SK-N-SH treated with all-trans-retinoic acid at 6 μM for 48 hours (cell line): ENCODE data around the gene UBE2L3.

Experiments used
- ATAC-seq: fragments of 200-7000 bp; cut with Tn5 transposase; 3 replicates; pipeline ENCODE4 v1.9.1; 2020; ENCODE audit warnings: mild to moderate bottlenecking, moderate library complexity
- ARNTL ChIP-seq: fragments of 450-650 bp; formaldehyde crosslinking; IDR thresholded peaks from 2 replicates; pipeline ENCODE4 v1.5.0; 2020; ENCODE audit warnings: low read depth, mild to moderate bottlenecking, moderate library complexity, borderline replicate concordance
- BACH2 ChIP-seq: fragments of 250-450 bp; sonication (Bioruptor Pico); IDR thresholded peaks from 2 replicates; pipeline ENCODE4 v1.9.0; 2021; ENCODE audit warnings: mild to moderate bottlenecking, borderline replicate concordance
- CREB5 ChIP-seq: fragments of 250-450 bp; sonication (Bioruptor Pico); IDR thresholded peaks from 2 replicates; pipeline ENCODE4 v1.5.1; 2020; ENCODE audit warnings: low read depth, mild to moderate bottlenecking, moderate library complexity
- CSDC2 ChIP-seq: fragments of 250-450 bp; sonication (Bioruptor Pico); IDR thresholded peaks from 2 replicates; pipeline ENCODE4 v1.5.0; 2020; ENCODE audit warnings: mild to moderate bottlenecking, moderate library complexity
- CSRNP3 ChIP-seq: fragments of 250-450 bp; sonication (Bioruptor Pico); IDR thresholded peaks from 2 replicates; pipeline ENCODE4 v1.5.1; 2021; ENCODE audit warnings: mild to moderate bottlenecking, moderate library complexity
- ESRRG ChIP-seq: fragments of 250-450 bp; sonication (Bioruptor Pico); IDR thresholded peaks from 2 replicates; pipeline ENCODE4 v1.6.1; 2021; ENCODE audit warnings: mild to moderate bottlenecking
- GLIS3 ChIP-seq: fragments of 250-450 bp; sonication (Bioruptor Pico); IDR thresholded peaks from 2 replicates; pipeline ENCODE4 v1.5.0; 2020; ENCODE audit warnings: mild to moderate bottlenecking, moderate library complexity
- ISL1 ChIP-seq: fragments of 250-450 bp; sonication (Bioruptor Pico); IDR thresholded peaks from 2 replicates; pipeline ENCODE4 v2.1.2; 2022; ENCODE audit warnings: mild to moderate bottlenecking, moderate library complexity
- OSR1 ChIP-seq: fragments of 250-450 bp; sonication (Bioruptor Pico); IDR thresholded peaks from 2 replicates; pipeline ENCODE4 v1.8.0; 2022; ENCODE audit warnings: moderate library complexity, mild to moderate bottlenecking, inconsistent platforms
- PATZ1 ChIP-seq: fragments of 250-450 bp; sonication (Bioruptor Pico); IDR thresholded peaks from 2 replicates; pipeline ENCODE4 v1.8.0; 2020; ENCODE audit warnings: mild to moderate bottlenecking, moderate library complexity, borderline replicate concordance
- POU6F1 ChIP-seq: fragments of 250-450 bp; sonication (Bioruptor Pico); IDR thresholded peaks from 2 replicates; pipeline ENCODE4 v1.8.0; 2021; ENCODE audit warnings: low read depth, mild to moderate bottlenecking, moderate library complexity, borderline replicate concordance
- PPARA ChIP-seq: fragments of 250-450 bp; sonication (Bioruptor Pico); IDR thresholded peaks from 2 replicates; pipeline ENCODE4 v1.5.0; 2020; ENCODE audit warnings: mild to moderate bottlenecking, borderline replicate concordance
- RARB ChIP-seq: fragments of 250-450 bp; sonication (Bioruptor Pico); IDR thresholded peaks from 2 replicates; pipeline ENCODE4 v1.8.0; 2021; ENCODE audit warnings: mild to moderate bottlenecking, moderate library complexity
- SNAI2 ChIP-seq: fragments of 250-450 bp; sonication (Bioruptor Pico); IDR thresholded peaks from 2 replicates; pipeline ENCODE4 v1.5.0; 2020; ENCODE audit warnings: mild to moderate bottlenecking, moderate library complexity
- TCF4 ChIP-seq: fragments of 250-450 bp; sonication (Bioruptor Pico); IDR thresholded peaks from 2 replicates; pipeline ENCODE4 v1.8.0; 2021; ENCODE audit warnings: mild to moderate bottlenecking, moderate library complexity, borderline replicate concordance
- TOX ChIP-seq: fragments of 250-450 bp; sonication (Bioruptor Pico); IDR thresholded peaks from 2 replicates; pipeline ENCODE4 v1.8.0; 2021; ENCODE audit warnings: mild to moderate bottlenecking, moderate library complexity, borderline replicate concordance
- ZC3H10 ChIP-seq: fragments of 250-450 bp; sonication (Bioruptor Pico); IDR thresholded peaks from 2 replicates; pipeline ENCODE4 v1.5.1; 2021; ENCODE audit warnings: mild to moderate bottlenecking, moderate library complexity
- ZFP3 ChIP-seq: fragments of 250-450 bp; sonication (Bioruptor Pico); IDR thresholded peaks from 2 replicates; pipeline ENCODE4 v1.5.0; 2020; ENCODE audit warnings: mild to moderate bottlenecking, moderate library complexity
- ZFP30 ChIP-seq: fragments of 450-650 bp; formaldehyde crosslinking; IDR thresholded peaks from 2 replicates; pipeline ENCODE4 v1.5.0; 2022; ENCODE audit warnings: mild to moderate bottlenecking, moderate library complexity
- ZNF565 ChIP-seq: fragments of 450-650 bp; formaldehyde crosslinking; conservative IDR thresholded peaks from 2 replicates; pipeline ENCODE4 v1.5.0; 2020; ENCODE audit warnings: low read depth, mild to moderate bottlenecking, moderate library complexity
- ZNF70 ChIP-seq: fragments of 450-650 bp; formaldehyde crosslinking; IDR thresholded peaks from 2 replicates; pipeline ENCODE4 v1.5.0; 2020; ENCODE audit warnings: mild to moderate bottlenecking, moderate library complexity
- ZNF8 ChIP-seq: fragments of 450-650 bp; formaldehyde crosslinking; IDR thresholded peaks from 2 replicates; pipeline ENCODE4 v1.5.0; 2020; ENCODE audit warnings: mild to moderate bottlenecking, moderate library complexity

UBE2L3 gene

GRCh38 chr22:21646608-21647590 lies 79.4 kb downstream of the UBE2L3 start:
- TF ChIP-seq TOX (no peak), ZNF8 (peak; percentile 46; the same call in 1 of the 2 replicates)
- ATAC-seq, result peak; percentile 48

- no peak for ATAC-seq
- no peak for TF ChIP-seq BACH2 (CRISPR knock-in tag)
- no peak for TF ChIP-seq ZFP3
- TF ChIP-seq PATZ1 (CRISPR knock-in tag), result no peak
- TF ChIP-seq ISL1 (CRISPR knock-in tag), result no peak
- TF ChIP-seq ZNF8, result no peak
- no peak for TF ChIP-seq ZC3H10 (CRISPR knock-in tag)
- no peak for TF ChIP-seq GLIS3
- TF ChIP-seq PPARA (CRISPR knock-in tag), result no peak
- TF ChIP-seq ZFP30 (CRISPR knock-in tag), result no peak
- TF ChIP-seq TCF4 (CRISPR knock-in tag), result no peak
- no peak for TF ChIP-seq ZNF70 (CRISPR knock-in tag)
- no peak for TF ChIP-seq ARNTL (CRISPR knock-in tag)
- TF ChIP-seq OSR1, result no peak
- no peak for TF ChIP-seq RARB
- TF ChIP-seq CSRNP3 (CRISPR knock-in tag), result no peak
- TF ChIP-seq ESRRG (CRISPR knock-in tag), result no peak
- no peak for TF ChIP-seq CREB5 (CRISPR knock-in tag)
- no peak for TF ChIP-seq SNAI2 (CRISPR knock-in tag)
- TF ChIP-seq ZNF565, result no peak
- no peak for TF ChIP-seq TOX
These were observed 82.8 kb downstream of the UBE2L3 start for GRCh38 chr22:21650280-21650679.

- ATAC-seq, result peak; percentile 22
- TF ChIP-seq ZNF8 (no peak), ZFP3 (no peak), ESRRG (CRISPR knock-in tag) (no peak), CSDC2 (CRISPR knock-in tag) (no peak), BACH2 (CRISPR knock-in tag) (no peak), OSR1 (no peak), CREB5 (CRISPR knock-in tag) (no peak), POU6F1 (CRISPR knock-in tag) (no peak), ARNTL (CRISPR knock-in tag) (no peak), TOX (no peak), ZNF70 (CRISPR knock-in tag) (no peak), CSRNP3 (CRISPR knock-in tag) (no peak), SNAI2 (CRISPR knock-in tag) (no peak)
These were observed 83.5 kb downstream of the UBE2L3 start for GRCh38 chr22:21650823-21651520.
